Smooth muscle cell (in vitro differentiated cells): ENCODE measurements around the gene PTPRG. TPM values are rescaled to one million over a fixed set of nuclear protein-coding genes. Genes with fewer than 3 reads are reported as not detected.

Experiments used
- DNase-seq: peaks from one replicate; lab custom pipeline; 2025; ENCODE audit not compliant: unreplicated experiment; lab: John Stamatoyannopoulos, UW
- H2AFZ ChIP-seq: fragments of 200-600 bp; sonication (generic); 2 replicates; pipeline ENCODE4 v1.6.0; 2016; ENCODE audit warnings: antibody characterized with exemption, low read depth, mild to moderate bottlenecking
- H3F3A ChIP-seq: fragments of 200-600 bp; sonication (generic); 2 replicates; pipeline ENCODE4 v1.6.0; 2017; ENCODE audit warnings: antibody characterized with exemption, low read depth
- H3K27ac ChIP-seq: fragments of 200-600 bp; sonication (generic); 2 replicates; pipeline ENCODE4 v1.5.1; 2016; ENCODE audit warnings: low read depth, mild to moderate bottlenecking
- H3K27me3 ChIP-seq: fragments of 200-600 bp; sonication (generic); 2 replicates; pipeline ENCODE4 v1.6.1; 2016; ENCODE audit warnings: low read depth, mild to moderate bottlenecking
- H3K36me3 ChIP-seq: fragments of 200-600 bp; sonication (generic); 2 replicates; pipeline ENCODE4 v1.5.1; 2016; ENCODE audit warnings: low read depth
- H3K4me1 ChIP-seq: fragments of 200-600 bp; sonication (generic); 2 replicates; pipeline ENCODE4 v1.5.1; 2016; ENCODE audit warnings: low read depth
- H3K4me2 ChIP-seq: fragments of 200-600 bp; sonication (generic); 2 replicates; pipeline ENCODE4 v1.6.0; 2016; ENCODE audit warnings: mild to moderate bottlenecking
- H3K4me3 ChIP-seq: fragments of 200-600 bp; sonication (generic); 2 replicates; pipeline ENCODE4 v1.5.1; 2016; ENCODE audit warnings: mild to moderate bottlenecking
- H3K79me2 ChIP-seq: fragments of 200-600 bp; sonication (generic); 2 replicates; pipeline ENCODE4 v1.6.0; 2016; ENCODE audit warnings: low read depth, mild to moderate bottlenecking
- H3K9ac ChIP-seq: fragments of 200-600 bp; sonication (generic); 2 replicates; pipeline ENCODE4 v1.6.0; 2016; ENCODE audit warnings: low read depth
- H3K9me3 ChIP-seq: fragments of 200-600 bp; sonication (generic); replicated peaks from 2 replicates; pipeline ENCODE4 v1.5.1; 2016; ENCODE audit warnings: low read depth
- H4K20me1 ChIP-seq: fragments of 200-600 bp; sonication (generic); 2 replicates; pipeline ENCODE4 v1.6.0; 2016; ENCODE audit warnings: low read depth
- WGBS: methylation state at CpG from one replicate; pipeline ENCODE4 v1.1.7; 2016; ENCODE audit warnings: low lambda C conversion rate; 5-methylcytosine and 5-hydroxymethylcytosine counted together
- polyA plus RNA-seq: library from polyadenylated mRNA; unstranded; fragments of >200 nt; fragmentation: Nextera tagmentation; extraction: Ambion mirVana; gene quantifications from 2 replicates; pipeline ENCODE4 v1.2.1, GENCODE V29; 2016
- total RNA-seq: library from RNA; depleted of rRNA; stranded (reverse); fragments of >200 nt; gene quantifications from 2 replicates; pipeline ENCODE4 v1.2.3, GENCODE V29; 2014
- TF ChIP-seq, protein P1 (sequence below): fragments of 200-600 bp; sonication (generic); IDR thresholded peaks from 2 replicates; pipeline ENCODE4 v1.5.1; 2017; ENCODE audit warnings: borderline replicate concordance, mild to moderate bottlenecking, antibody characterized with exemption; ENCODE audit not compliant: insufficient read depth, poor library complexity, severe bottlenecking

The PTPRG gene
- total and polyA plus RNA-seq, 2 experiments from 2014 or later, result 21.2 to 87.3 TPM

DNA sequence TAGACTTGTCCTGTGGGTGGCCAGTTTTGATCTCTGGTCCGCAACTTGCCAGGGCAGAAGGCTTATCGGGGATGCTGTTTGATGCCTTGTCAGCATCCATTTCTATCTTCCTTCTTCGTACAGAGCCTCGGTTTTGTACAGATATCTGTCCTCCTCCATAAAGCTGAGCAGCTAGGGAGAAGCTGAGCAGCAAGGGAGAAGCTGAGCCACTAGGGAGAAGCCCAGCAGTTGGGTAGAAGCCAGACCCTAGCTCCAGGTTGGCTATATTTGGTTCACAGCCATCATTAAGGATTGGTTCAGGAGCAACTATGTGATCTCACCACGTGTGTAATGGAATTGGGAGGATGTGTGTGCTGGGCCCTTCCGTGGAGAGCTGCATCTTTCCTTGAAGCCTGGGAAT lies 46.7 kb downstream of the PTPRG start:
- Histone ChIP-seq H3K27ac (no peak overlapping the region), H3K9ac (no peak overlapping the region), H3K4me1 (peaks cover 8% of the 10 kb centered on the region), H3K36me3 (no peaks in the 10 kb centered on the region), H4K20me1 (peaks cover 97% of the 10 kb centered on the region), H3K9me3 (no peaks in the 10 kb centered on the region), H3K4me3 (no peak overlapping the region), H3K4me2 (no peak overlapping the region), H3K79me2 (peaks cover 37% of the 10 kb centered on the region), H3K27me3 (no peaks in the 10 kb centered on the region), H2AFZ (no peak overlapping the region), H3F3A (no peaks in the 10 kb centered on the region)
- TF ChIP-seq, protein P1, sequence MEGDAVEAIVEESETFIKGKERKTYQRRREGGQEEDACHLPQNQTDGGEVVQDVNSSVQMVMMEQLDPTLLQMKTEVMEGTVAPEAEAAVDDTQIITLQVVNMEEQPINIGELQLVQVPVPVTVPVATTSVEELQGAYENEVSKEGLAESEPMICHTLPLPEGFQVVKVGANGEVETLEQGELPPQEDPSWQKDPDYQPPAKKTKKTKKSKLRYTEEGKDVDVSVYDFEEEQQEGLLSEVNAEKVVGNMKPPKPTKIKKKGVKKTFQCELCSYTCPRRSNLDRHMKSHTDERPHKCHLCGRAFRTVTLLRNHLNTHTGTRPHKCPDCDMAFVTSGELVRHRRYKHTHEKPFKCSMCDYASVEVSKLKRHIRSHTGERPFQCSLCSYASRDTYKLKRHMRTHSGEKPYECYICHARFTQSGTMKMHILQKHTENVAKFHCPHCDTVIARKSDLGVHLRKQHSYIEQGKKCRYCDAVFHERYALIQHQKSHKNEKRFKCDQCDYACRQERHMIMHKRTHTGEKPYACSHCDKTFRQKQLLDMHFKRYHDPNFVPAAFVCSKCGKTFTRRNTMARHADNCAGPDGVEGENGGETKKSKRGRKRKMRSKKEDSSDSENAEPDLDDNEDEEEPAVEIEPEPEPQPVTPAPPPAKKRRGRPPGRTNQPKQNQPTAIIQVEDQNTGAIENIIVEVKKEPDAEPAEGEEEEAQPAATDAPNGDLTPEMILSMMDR, result no peak
- no peak for DNase-seq
- 93% methylated on average over 6 of the region's 6 CpGs for WGBS

DNA sequence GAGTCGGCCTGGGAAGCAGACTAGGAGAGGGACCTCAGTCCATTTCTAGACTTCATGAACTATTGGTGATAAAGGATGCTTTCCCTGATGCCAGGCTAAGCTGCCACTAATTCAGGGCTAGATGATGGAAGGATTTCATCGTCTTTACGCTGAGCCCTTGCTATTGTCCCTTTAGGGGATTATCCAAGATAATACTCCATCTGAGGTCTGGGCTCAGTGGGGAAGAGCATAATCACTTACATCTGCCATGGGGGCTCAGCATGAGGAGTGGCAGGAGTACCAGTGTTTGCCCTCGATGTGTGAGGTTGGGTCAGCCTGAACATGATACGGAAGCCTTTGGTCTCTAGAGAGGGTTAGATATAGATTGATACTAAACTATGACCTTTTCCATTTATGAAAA lies 47.3 kb downstream of the PTPRG start:
- H3K4me1 ChIP-seq, result peaks cover 12% of the 10 kb centered on the region
- peaks cover 97% of the 10 kb centered on the region for H4K20me1 ChIP-seq
- H3K9me3 ChIP-seq, result no peaks in the 10 kb centered on the region
- H3K79me2 ChIP-seq, result peaks cover 32% of the 10 kb centered on the region
- no peak overlapping the region for H2AFZ ChIP-seq
- no peak for DNase-seq
- no peak overlapping the region for H3K4me2 ChIP-seq
- TF ChIP-seq, protein P1, result no peak
- H3K4me3 ChIP-seq, result no peak overlapping the region
- no peak overlapping the region for H3K9ac ChIP-seq
- H3F3A ChIP-seq, result no peaks in the 10 kb centered on the region
- 81% methylated on average over 5 of the region's 5 CpGs for WGBS
- H3K27me3 ChIP-seq, result no peaks in the 10 kb centered on the region
- H3K27ac ChIP-seq, result no peak overlapping the region
- H3K36me3 ChIP-seq, result no peaks in the 10 kb centered on the region

DNA sequence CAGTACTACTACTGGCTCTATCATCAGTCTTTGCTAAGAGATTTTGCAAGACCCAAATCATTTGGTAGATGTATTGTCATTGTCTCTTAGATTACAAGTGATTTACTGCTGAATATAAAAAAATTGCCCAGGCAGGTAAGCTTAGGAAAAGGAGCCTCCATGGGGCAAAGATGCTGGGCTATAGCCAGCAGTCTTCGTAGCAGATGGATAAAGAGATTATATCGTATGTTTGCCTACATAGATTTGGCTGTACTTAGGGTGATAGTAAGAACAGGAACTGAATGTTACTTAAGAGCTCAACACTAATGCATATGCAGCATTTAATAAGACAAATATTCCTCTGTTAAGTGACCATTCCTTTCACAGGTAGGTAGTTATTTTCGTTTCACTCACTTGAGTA lies 48.9 kb downstream of the PTPRG start:
- no peaks in the 10 kb centered on the region for H3F3A ChIP-seq
- WGBS, result 89% methylated on average over 3 of the region's 3 CpGs
- no peak overlapping the region for H3K4me2 ChIP-seq
- peaks cover 97% of the 10 kb centered on the region for H4K20me1 ChIP-seq
- TF ChIP-seq, protein P1, result no peak
- no peaks in the 10 kb centered on the region for H3K36me3 ChIP-seq
- no peak overlapping the region for H3K4me3 ChIP-seq
- no peak overlapping the region for H3K27ac ChIP-seq
- no peak for DNase-seq
- no peaks in the 10 kb centered on the region for H3K27me3 ChIP-seq
- H3K79me2 ChIP-seq, result peaks cover 28% of the 10 kb centered on the region
- no peaks in the 10 kb centered on the region for H3K9me3 ChIP-seq
- H3K4me1 ChIP-seq, result peaks cover 13% of the 10 kb centered on the region
- no peak overlapping the region for H3K9ac ChIP-seq
- no peak overlapping the region for H2AFZ ChIP-seq

DNA sequence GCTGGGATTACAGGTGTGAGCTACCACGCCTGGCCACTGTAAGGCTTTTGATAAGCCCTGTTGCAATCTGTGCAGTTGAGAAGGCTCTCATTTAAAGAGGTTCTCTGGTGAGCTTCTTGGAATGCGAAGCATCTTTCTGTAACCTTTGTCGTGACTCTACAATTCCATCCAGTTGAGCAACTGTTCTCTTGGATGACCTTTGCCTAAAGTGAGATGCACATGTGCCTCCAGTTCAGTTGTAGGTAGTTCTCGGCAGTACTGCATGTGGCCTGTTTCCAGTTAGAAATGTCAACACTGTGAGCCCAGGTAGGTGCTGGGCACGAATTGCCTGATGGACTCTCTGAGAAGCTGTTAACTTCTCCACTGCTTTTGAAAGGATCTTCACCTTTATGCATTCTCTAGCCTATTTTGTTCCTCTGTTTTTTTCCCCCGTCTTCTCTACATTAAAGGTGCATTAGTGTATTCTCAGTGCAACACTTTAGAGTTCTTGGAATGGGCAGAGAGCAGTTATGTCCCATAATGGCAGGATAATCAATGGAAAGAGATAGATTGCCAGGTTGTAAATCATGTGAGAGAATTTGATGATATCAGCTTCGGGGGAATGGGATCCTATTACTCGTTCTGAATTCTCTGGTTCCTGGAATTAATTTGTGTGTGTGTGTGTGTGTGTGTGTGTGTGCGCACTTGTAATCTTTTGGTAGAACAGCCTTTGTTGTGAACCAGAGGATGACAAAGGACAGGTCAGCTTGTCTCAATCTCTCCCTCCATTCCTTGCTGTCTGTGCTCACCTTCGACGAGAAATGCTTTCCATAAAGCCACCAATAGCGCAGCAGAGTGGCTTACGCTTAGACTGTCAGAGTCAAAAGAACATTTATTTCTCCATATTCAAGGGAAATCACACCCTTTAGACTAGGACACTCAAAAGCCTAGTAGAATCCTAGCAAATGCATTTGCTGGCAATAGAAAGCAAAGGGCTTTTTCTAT lies 51.1 kb downstream of the PTPRG start:
- Histone ChIP-seq H3K79me2 (peaks cover 31% of the 10 kb centered on the region), H3K27me3 (no peaks in the 10 kb centered on the region), H3K9me3 (no peaks in the 10 kb centered on the region), H3K9ac (no peak overlapping the region), H3F3A (no peaks in the 10 kb centered on the region), H3K36me3 (no peaks in the 10 kb centered on the region), H3K4me2 (no peak overlapping the region), H3K27ac (no peak overlapping the region), H3K4me3 (no peak overlapping the region), H2AFZ (no peak overlapping the region), H4K20me1 (peaks cover 98% of the 10 kb centered on the region), H3K4me1 (peaks cover 21% of the 10 kb centered on the region)
- WGBS, result 82% methylated on average over 13 of the region's 13 CpGs
- TF ChIP-seq, protein P1, result no peak
- no peak for DNase-seq
